Measurements from ENCODE around the gene GNA12. TPM values are rescaled to one million over a fixed set of nuclear protein-coding genes. Genes with fewer than 3 reads are reported as not detected.
"Not testable (repeated sequence)": the region's sequence is repeated elsewhere in the genome, so short reads cannot be mapped to it uniquely, and the experiment has no call there.

GNA12 gene
- total and polyA plus RNA-seq, 10 donors: 12.3 to 64.2 (median 32.4) TPM

GRCh38 chr7:2701424-2701823, 142.7 kb downstream of the GNA12 start:
- no peaks in the 10 kb centered on the region for H3K36me3 ChIP-seq
- no peak overlapping the region for H3K27ac ChIP-seq
- H3K27me3 ChIP-seq (replicated peaks in 1 of 7): peaks cover 0 to 24% (median 0%) of the 10 kb centered on the region in 7 donors
- H3K9me3 ChIP-seq: no peaks in the 10 kb centered on the region
- H3K4me3 ChIP-seq: no peak overlapping the region
- TF ChIP-seq POLR2AphosphoS5 (IDR thresholded peaks at IDR 0.05) (no peak), POLR2A (IDR thresholded peaks at IDR 0.05) (no peak), CTCF (IDR thresholded peaks at IDR 0.05 in 8 of 11, conservative IDR thresholded peaks at IDR 0.05 in 3 of 11) (no peak)
- 89 to 95% (median 94%) methylated on average over 12 to 17 of the region's 17 CpGs for WGBS, 5 donors
- intact Hi-C loops (cut with DNase I; ENCODE audit: low total_unique reads): no loop called here
- no peak for DNase-seq
- H3K4me1 ChIP-seq: peaks cover 0 to 26% (median 12%) of the 10 kb centered on the region in 6 donors

GRCh38 chr7:2700141-2700850, 143.8 kb downstream of the GNA12 start:
- H3K27me3 ChIP-seq (replicated peaks in 1 of 7): peaks cover 0 to 24% (median 0%) of the 10 kb centered on the region in 7 donors
- DNase-seq: no peak
- peaks cover 0 to 26% (median 12%) of the 10 kb centered on the region in 6 donors for H3K4me1 ChIP-seq
- no peak overlapping the region for H3K4me3 ChIP-seq
- no peak overlapping the region for H3K27ac ChIP-seq
- no peaks in the 10 kb centered on the region for H3K9me3 ChIP-seq
- H3K36me3 ChIP-seq: no peaks in the 10 kb centered on the region
- TF ChIP-seq CTCF (IDR thresholded peaks at IDR 0.05 in 8 of 11, conservative IDR thresholded peaks at IDR 0.05 in 3 of 11): no peak
- no peak for TF ChIP-seq POLR2AphosphoS5 (IDR thresholded peaks at IDR 0.05)
- intact Hi-C loops (cut with DNase I; ENCODE audit: low total_unique reads): no loop called here
- WGBS, 5 donors: 93 to 97% (median 95%) methylated on average over 18 to 40 of the region's 40 CpGs

- Histone ChIP-seq H3K27me3 (replicated peaks in 1 of 7) (peaks cover 0 to 24% (median 0%) of the 10 kb centered on the region in 7 donors), H3K36me3 (no peaks in the 10 kb centered on the region), H3K4me3 (peak overlapping the region in 1 of 8 donors; percentile 40), H3K27ac (no peak overlapping the region), H3K9me3 (no peaks in the 10 kb centered on the region), H3K4me1 (peaks cover 0 to 26% (median 12%) of the 10 kb centered on the region in 6 donors)
- no peak for TF ChIP-seq POLR2A (IDR thresholded peaks at IDR 0.05)
- TF ChIP-seq CTCF (IDR thresholded peaks at IDR 0.05 in 8 of 11, conservative IDR thresholded peaks at IDR 0.05 in 3 of 11): no peak
- no peak for TF ChIP-seq POLR2AphosphoS5 (IDR thresholded peaks at IDR 0.05)
- WGBS, 5 donors: 37 to 52% (median 46%) methylated on average over 14 to 15 of the region's 15 CpGs
- DNase-seq: no peak
- intact Hi-C loops (cut with DNase I; ENCODE audit: low total_unique reads): no loop called here
These were observed 144.9 kb downstream of the GNA12 start for GRCh38 chr7:2699289-2699620.

- intact Hi-C loops (cut with DNase I; ENCODE audit: low total_unique reads): no loop called here
- peak; percentile 82 for DNase-seq
- TF ChIP-seq CTCF (IDR thresholded peaks at IDR 0.05 in 8 of 11, conservative IDR thresholded peaks at IDR 0.05 in 3 of 11) (no peak), POLR2A (IDR thresholded peaks at IDR 0.05) (no peak), POLR2AphosphoS5 (IDR thresholded peaks at IDR 0.05) (no peak)
- WGBS, 5 donors: 30 to 42% (median 39%) methylated on average over 18 of the region's 18 CpGs
- Histone ChIP-seq H3K4me1 (peaks cover 0 to 26% (median 12%) of the 10 kb centered on the region in 6 donors), H3K27ac (no peak overlapping the region), H3K36me3 (no peaks in the 10 kb centered on the region), H3K4me3 (peak overlapping the region in 1 of 8 donors; percentile 40), H3K9me3 (no peaks in the 10 kb centered on the region), H3K27me3 (replicated peaks in 1 of 7) (peaks cover 0 to 24% (median 0%) of the 10 kb centered on the region in 7 donors)
These were observed 145.4 kb downstream of the GNA12 start for GRCh38 chr7:2698581-2699288.

GRCh38 chr7:2694122-2694436, 150.0 kb downstream of the GNA12 start:
- intact Hi-C loops (cut with DNase I; ENCODE audit: low total_unique reads); H3K36me3 ChIP-seq; H3K9me3 ChIP-seq; H3K27ac ChIP-seq; H3K4me3 ChIP-seq; DNase-seq: not testable (repeated sequence)
- peaks cover 0 to 24% (median 7%) of the 10 kb centered on the region in 7 donors for H3K27me3 ChIP-seq (replicated peaks in 1 of 7)
- WGBS, 5 donors: 64 to 76% (median 71%) methylated on average over 7 to 8 of the region's 8 CpGs
- H3K4me1 ChIP-seq: peaks cover 0 to 27% (median 10%) of the 10 kb centered on the region in 6 donors

GRCh38 chr7:2693420-2694121, 150.5 kb downstream of the GNA12 start:
- WGBS, 5 donors: 77 to 87% (median 86%) methylated on average over 18 to 19 of the region's 19 CpGs
- not testable (repeated sequence) for DNase-seq
- H3K27me3 ChIP-seq (replicated peaks in 1 of 7): peaks cover 0 to 25% (median 13%) of the 10 kb centered on the region in 7 donors

More at GRCh38 chr7:2693420-2694121, 150.5 kb downstream of the GNA12 start:
- H3K27ac ChIP-seq; H3K4me3 ChIP-seq; H3K36me3 ChIP-seq; intact Hi-C loops (cut with DNase I; ENCODE audit: low total_unique reads); H3K9me3 ChIP-seq: not testable (repeated sequence)
- peaks cover 5 to 27% (median 12%) of the 10 kb centered on the region in 6 donors for H3K4me1 ChIP-seq

Measured in spleen (tissue), 11 donors.